Activated CD4-positive, alpha-beta T cell treated with anti-CD3 and anti-CD28 coated beads for 36 hours (primary cell): Measurements from ENCODE around the gene CAMK2A. TPM values are rescaled to one million over a fixed set of nuclear protein-coding genes. Genes with fewer than 3 reads are reported as not detected.

Experiments
- ATAC-seq: fragments of 200-7000 bp; cut with Tn5 transposase; one replicate; pipeline ENCODE4 v1.10.0; 2021; ENCODE audit warnings: mild to moderate bottlenecking, moderate library complexity
- CTCF ChIA-PET: fragments of 350-600 bp; sonication (Branson Sonifier 250); formaldehyde crosslinking; loops from one replicate; lab custom pipeline; 2021; ENCODE audit warnings: antibody characterized with exemption; lab: Charles Lee
- POLR2A ChIA-PET: fragments of 350-600 bp; sonication (Branson Sonifier 250); formaldehyde crosslinking; loops from one replicate; lab custom pipeline; 2021; ENCODE audit warnings: antibody characterized with exemption, inconsistent platforms; lab: Charles Lee
- DNase-seq: peaks from one replicate; pipeline ENCODE4 v3.0.0-alpha.2; 2020
- H3K27ac Mint-ChIP-seq: one replicate; pipeline ENCODE4 v1.8.0; 2021; ENCODE audit warnings: mixed read lengths
- H3K27me3 Mint-ChIP-seq: one replicate; pipeline ENCODE4 v1.8.0; 2021; ENCODE audit warnings: mixed read lengths
- H3K36me3 Mint-ChIP-seq: one replicate; pipeline ENCODE4 v1.8.0; 2021; ENCODE audit warnings: low read depth, mixed read lengths
- H3K4me1 Mint-ChIP-seq: one replicate; pipeline ENCODE4 v1.8.0; 2021; ENCODE audit warnings: mixed read lengths
- H3K4me3 Mint-ChIP-seq: one replicate; pipeline ENCODE4 v1.8.0; 2021; ENCODE audit warnings: mild to moderate bottlenecking, moderate library complexity, mixed read lengths
- H3K9me3 Mint-ChIP-seq: one replicate; pipeline ENCODE4 v1.8.0; 2021; ENCODE audit warnings: low read depth, mixed read lengths
- intact Hi-C, 2 experiments: fragments of 100-400 bp; cut with DNase I in 1 of 2; cut with micrococcal nuclease in 1 of 2; formaldehyde crosslinking; loops; one replicate each; pipeline versions ENCODE4 v1.14.2 to v1.15.1; 2022 to 2024; cut with DNase I, micrococcal nuclease
- total RNA-seq, 2 experiments: library from RNA; stranded (reverse); gene quantifications; one replicate each; pipeline ENCODE4 v1.2.3, GENCODE V29; 2021

CAMK2A gene
- total RNA-seq, 2 experiments from 2014 or later = not detected

DNA sequence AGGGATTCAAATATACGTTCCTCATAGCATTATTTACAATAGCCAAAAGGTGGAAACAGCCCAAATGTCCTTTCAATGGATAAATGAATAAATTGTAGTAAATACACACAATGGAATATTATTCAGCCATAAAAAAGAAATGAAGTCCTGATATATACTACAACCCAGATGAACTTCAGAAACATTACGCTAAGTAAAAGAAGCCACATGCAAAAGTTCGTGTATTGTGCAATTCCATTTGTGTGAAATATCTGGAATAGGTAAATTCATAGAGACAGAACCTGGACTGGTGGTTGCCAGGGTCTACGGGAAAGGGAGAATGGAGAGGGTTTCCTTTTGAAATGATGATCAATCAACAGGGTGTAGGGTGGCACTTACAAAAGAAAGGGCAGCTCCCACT lies 25.7 kb upstream of the CAMK2A start:
- no peak for DNase-seq
- Mint-ChIP-seq H3K9me3 (no peaks in the 10 kb centered on the region), H3K27ac (no peak overlapping the region), H3K36me3 (no peaks in the 10 kb centered on the region), H3K4me3 (no peak overlapping the region), H3K4me1 (no peaks in the 10 kb centered on the region), H3K27me3 (peaks cover 6% of the 10 kb centered on the region)
- no peak for ATAC-seq
- intact Hi-C loops = no loop called here
- ChIA-PET POLR2A (no interaction called here), CTCF (interaction anchor here (0.5 to 0.9 kb wide), 2 partner anchors 10 to 125 kb away, joined by 3 read pairs; no protein-coding TSS in a partner anchor)

DNA sequence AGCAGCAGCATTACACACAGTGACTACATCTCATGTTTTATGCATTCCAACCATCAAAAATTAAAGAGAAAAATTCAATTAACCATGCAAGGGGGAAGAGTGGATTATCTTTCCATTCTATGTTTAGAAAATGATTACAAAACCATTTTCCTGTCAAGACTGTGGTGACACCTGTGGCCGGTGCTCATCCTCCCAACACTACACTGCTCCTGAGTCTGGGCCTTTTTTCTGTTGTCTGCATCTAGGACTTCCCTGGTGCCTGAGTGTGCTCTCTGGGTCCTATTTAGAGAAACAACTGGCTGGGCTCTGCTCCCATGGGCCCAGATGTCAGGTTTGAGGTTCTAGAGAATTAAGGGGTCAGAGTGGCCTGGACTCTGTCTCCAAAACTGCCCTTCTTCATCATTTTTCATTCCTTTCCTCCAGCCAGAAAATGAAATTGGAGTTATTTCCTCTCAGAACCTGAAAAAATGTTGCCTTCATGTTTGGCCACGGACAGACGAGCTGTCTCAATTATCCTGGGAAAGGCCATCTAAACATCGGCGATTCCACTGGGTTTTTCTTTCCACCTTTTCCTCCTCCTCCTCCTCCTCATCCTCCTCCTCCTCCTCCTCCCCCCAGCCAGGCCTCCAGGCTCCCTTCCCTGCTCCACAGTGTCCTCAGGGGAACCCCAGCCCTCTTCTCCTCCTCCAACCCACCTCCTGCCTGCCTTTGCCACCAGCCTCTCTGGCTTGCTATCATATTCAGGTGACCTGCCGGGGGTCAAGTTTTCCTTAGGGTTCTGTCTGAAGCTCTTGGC lies 24.5 kb upstream of the CAMK2A start:
- H3K9me3 Mint-ChIP-seq = no peaks in the 10 kb centered on the region
- H3K27me3 Mint-ChIP-seq = peaks cover 6% of the 10 kb centered on the region
- intact Hi-C loops = no loop called here
- CTCF ChIA-PET = interaction anchor here (0.6 kb wide), 1 partner anchor 55 kb away, joined by 3 read pairs; no protein-coding TSS in a partner anchor
- ATAC-seq (no peak), DNase-seq (no peak)
- POLR2A ChIA-PET = no interaction called here
- H3K4me3 Mint-ChIP-seq = no peak overlapping the region
- no peaks in the 10 kb centered on the region for H3K4me1 Mint-ChIP-seq
- H3K27ac Mint-ChIP-seq = no peak overlapping the region
- H3K36me3 Mint-ChIP-seq = no peaks in the 10 kb centered on the region

DNA sequence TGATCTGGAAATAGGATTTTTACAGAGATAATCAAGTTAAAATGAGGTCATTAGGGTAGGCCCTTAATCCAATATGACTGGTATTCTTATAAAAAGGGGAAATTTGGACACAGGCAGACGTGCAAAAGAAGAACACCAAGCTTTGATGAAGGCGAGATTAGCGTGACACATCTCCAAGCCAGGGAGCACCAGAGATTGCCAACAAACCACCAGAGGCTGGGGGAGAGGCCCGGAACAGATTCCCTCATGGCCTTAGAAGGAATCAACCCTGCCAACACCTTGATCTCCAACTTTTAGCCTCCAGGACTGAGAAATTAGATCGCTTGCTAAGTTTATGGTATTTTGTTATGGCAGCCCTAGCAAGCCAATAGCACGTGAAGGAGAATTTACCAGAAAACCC lies 23.9 kb upstream of the CAMK2A start:
- CTCF ChIA-PET = no interaction called here
- no peak overlapping the region for H3K27ac Mint-ChIP-seq

DNA sequence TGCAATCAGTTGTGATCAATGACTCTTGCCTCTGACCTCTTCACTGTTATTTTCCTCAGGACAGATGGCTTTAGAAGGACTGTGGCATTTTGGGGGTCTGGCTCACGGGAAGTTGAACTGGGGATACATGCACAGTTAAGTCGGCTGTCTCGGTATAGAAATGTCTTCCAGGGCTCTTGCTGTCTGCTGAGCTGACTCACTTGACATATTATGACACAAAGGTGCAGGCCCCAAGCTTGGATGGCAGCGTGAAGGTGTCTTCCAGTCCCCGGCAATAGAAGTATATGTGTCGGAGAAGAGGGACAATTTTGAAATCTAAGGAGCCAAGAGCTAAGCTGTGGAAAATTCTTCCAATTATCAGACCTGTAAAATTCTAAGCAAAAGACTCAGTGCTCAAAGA lies 22.9 kb upstream of the CAMK2A start:
- peaks cover 3% of the 10 kb centered on the region for H3K27me3 Mint-ChIP-seq
- ChIA-PET CTCF (interaction anchor here (0.5 kb wide), 1 partner anchor 11 kb away, joined by 3 read pairs; no protein-coding TSS in a partner anchor), POLR2A (no interaction called here)
- no peaks in the 10 kb centered on the region for H3K9me3 Mint-ChIP-seq
- DNase-seq (no peak), ATAC-seq (no peak)
- H3K4me3 Mint-ChIP-seq = no peak overlapping the region
- H3K4me1 Mint-ChIP-seq = no peaks in the 10 kb centered on the region
- no peak overlapping the region for H3K27ac Mint-ChIP-seq
- no peaks in the 10 kb centered on the region for H3K36me3 Mint-ChIP-seq
- intact Hi-C loops = no loop called here

More for the DNA sequence above, 23.9 kb upstream of the CAMK2A start:
- Mint-ChIP-seq H3K27me3 (peaks cover 5% of the 10 kb centered on the region), H3K9me3 (no peaks in the 10 kb centered on the region), H3K4me3 (no peak overlapping the region), H3K36me3 (no peaks in the 10 kb centered on the region), H3K4me1 (no peaks in the 10 kb centered on the region)
- ATAC-seq (no peak), DNase-seq (no peak)
- intact Hi-C loops = no loop called here
- POLR2A ChIA-PET = no interaction called here

DNA sequence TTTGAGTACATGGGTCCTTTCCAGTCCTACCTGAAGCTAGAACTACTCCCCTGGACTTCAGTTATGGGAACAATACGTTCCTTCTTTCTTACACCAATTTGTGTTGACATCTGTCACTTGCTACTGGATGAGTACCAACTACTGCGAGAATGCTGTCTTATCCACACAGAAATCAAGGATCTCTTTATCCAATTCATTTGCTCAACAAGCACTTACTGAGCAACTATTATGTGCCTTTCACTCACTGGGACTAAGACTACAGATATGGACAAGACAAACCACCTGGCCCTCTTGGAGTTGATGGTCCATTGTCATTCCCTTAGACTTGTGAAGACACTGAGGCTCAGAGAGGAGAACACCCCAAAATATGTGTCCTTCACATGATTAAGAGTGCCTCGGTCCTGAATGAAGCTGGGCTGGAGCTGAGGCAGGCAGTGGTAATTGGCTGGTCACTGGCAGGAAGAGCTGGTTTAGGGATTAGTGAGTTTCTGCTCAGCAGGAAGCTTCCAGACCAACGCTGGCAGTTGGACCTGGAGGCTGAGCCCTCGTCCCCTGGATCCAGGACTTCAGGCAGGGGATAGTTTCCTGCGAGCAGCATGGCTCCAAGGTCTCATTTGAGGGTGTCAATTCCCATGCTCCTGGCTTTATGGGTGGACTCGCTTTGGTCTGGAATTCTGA lies 21.6 kb upstream of the CAMK2A start:
- Mint-ChIP-seq H3K9me3 (no peaks in the 10 kb centered on the region), H3K27ac (no peak overlapping the region), H3K36me3 (no peaks in the 10 kb centered on the region), H3K4me1 (no peaks in the 10 kb centered on the region), H3K4me3 (no peak overlapping the region), H3K27me3 (peaks cover 3% of the 10 kb centered on the region)
- ChIA-PET POLR2A (no interaction called here), CTCF (interaction anchor here (0.8 to 1.7 kb wide), 2 partner anchors 36 to 1224 kb away, joined by 3 read pairs; no protein-coding TSS in a partner anchor)
- intact Hi-C loops = no loop called here
- DNase-seq (no peak), ATAC-seq (no peak)

DNA sequence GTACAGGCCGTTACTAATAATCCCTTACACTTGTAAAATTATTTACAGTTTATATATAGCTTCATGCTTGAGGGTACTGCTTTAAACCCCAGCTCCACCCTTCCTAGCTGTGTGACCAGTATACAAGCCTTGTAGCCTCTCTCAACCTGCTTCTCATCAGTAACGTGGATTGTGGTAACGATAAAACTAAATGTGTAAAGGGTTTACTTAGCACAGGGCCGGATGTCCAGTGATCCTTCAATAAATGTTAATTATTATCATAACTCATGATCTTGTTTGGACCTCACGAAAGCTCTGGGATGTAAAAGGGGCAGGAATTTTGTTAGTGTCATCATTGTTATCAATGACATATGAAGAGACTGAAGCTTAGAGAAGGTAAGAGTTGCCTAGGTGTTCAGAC lies 20.7 kb upstream of the CAMK2A start:
- Mint-ChIP-seq H3K4me1 (no peaks in the 10 kb centered on the region), H3K36me3 (no peaks in the 10 kb centered on the region), H3K9me3 (no peaks in the 10 kb centered on the region), H3K4me3 (no peak overlapping the region), H3K27ac (no peak overlapping the region), H3K27me3 (peaks cover 3% of the 10 kb centered on the region)
- intact Hi-C loops = no loop called here
- ATAC-seq (no peak), DNase-seq (no peak)
- CTCF ChIA-PET = interaction anchor here (0.6 to 1.7 kb wide), 2 partner anchors 35 to 458 kb away, joined by 3 to 4 read pairs; no protein-coding TSS in a partner anchor
- POLR2A ChIA-PET = no interaction called here

DNA sequence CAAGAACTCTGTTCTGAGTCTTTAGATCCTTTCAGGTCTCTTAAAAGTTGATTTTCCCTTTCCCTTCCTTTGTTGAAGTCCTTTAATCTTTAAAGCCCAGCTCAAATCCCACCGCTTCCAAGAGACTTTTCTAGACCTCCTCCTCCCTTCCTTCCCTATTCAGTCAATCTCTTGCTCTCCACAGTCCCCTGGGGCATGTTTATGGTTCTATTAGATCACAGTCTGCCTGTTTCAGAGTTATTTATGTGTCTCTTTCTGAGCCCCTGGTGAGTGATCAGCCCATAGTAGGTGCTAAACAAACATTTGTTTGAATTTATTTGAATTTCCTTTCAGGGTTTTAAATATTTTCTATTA lies 20.3 kb upstream of the CAMK2A start:
- H3K9me3 Mint-ChIP-seq = no peaks in the 10 kb centered on the region
- ATAC-seq (no peak), DNase-seq (no peak)
- CTCF ChIA-PET = interaction anchor here (0.6 to 1.7 kb wide), 2 partner anchors 34 to 458 kb away, joined by 3 to 4 read pairs; no protein-coding TSS in a partner anchor
- intact Hi-C loops = no loop called here
- no peak overlapping the region for H3K27ac Mint-ChIP-seq
- H3K4me3 Mint-ChIP-seq = no peak overlapping the region
- POLR2A ChIA-PET = no interaction called here
- H3K27me3 Mint-ChIP-seq = peaks cover 3% of the 10 kb centered on the region
- H3K36me3 Mint-ChIP-seq = no peaks in the 10 kb centered on the region
- H3K4me1 Mint-ChIP-seq = no peaks in the 10 kb centered on the region

DNA sequence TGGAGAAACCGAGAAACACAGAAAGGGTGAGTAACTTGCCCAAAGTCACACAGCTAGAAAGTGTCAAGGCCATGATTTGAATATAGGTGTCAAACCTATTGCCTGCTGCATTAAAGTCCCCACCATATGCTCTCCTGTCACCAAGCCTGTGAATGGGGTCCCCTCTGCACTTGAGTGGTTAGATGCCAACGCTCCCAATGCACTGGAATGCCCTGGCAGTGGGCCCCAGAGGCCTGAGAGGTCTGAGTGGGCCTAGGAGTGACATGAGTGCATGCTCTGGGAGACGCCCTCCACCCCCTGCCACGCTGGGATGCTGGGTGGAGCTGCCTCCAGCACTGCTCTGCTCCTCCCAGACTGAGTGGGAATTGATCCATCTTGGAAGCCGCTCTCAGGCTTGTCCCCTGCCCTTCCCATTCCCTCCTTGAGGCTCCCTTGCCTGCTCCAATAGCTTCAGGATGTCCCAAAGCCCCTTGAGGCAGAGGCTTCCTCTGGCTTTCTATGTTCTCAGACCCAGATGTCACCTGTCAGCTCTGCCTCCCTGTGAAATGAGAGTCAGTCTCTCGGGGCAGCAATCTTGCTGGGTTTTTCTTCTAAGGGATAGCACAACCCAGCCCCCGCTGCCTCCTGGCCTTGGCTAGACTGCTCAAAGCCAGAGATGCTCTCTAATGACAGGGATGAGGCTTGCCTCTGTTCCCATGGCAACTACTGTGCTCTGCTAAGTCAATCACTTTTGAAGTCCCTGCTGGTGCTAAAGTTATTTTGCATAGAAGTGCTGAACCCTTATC lies 19.7 kb upstream of the CAMK2A start:
- Mint-ChIP-seq H3K4me1 (no peaks in the 10 kb centered on the region), H3K4me3 (no peak overlapping the region), H3K27ac (no peak overlapping the region), H3K9me3 (no peaks in the 10 kb centered on the region), H3K36me3 (no peaks in the 10 kb centered on the region), H3K27me3 (peaks cover 3% of the 10 kb centered on the region)
- no peak for ATAC-seq
- DNase-seq = no peak
- ChIA-PET CTCF (interaction anchor here (1.7 kb wide), 1 partner anchor 34 kb away, joined by 3 read pairs; no protein-coding TSS in a partner anchor), POLR2A (no interaction called here)
- intact Hi-C loops = no loop called here

DNA sequence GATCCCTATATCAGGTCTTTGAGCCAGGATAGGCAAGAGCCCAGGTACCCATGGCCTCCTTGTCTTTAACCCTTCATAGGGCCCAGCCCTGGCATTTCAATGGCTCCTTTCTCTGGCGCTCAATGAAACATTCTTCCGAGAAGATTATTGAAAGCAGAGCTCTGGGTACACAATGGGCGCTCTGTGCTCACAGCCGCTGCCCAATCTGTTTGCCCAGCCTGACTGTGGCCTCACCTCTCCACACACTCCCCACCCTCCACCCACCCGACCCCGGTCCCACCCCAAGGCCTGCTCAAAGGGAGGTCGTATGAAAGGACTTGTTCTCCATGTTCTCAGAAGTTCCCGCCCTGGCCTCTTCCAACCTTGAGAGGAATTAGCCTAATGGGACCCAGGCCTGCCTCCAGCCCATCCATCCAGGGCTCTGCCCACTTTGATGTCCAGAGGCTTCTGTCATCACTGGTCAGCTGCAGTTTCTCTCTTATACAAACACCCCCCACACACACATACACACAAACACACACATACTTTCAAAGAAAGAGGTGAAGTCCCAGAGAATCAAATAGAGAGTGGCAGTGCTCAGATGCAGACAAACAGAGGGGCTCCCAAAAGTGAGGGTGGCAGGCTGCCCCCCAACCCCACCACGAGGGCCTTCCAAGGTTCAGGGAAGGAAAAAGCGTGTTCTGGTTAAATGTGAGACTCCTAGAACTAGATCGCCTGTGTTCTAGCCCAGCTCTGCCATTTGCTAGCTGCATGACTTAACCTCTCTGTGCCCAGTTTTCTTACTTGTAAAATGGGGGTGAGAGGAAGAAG lies 18.2 kb upstream of the CAMK2A start:
- no peak overlapping the region for H3K27ac Mint-ChIP-seq
- H3K36me3 Mint-ChIP-seq = no peaks in the 10 kb centered on the region
- H3K27me3 Mint-ChIP-seq = peaks cover 6% of the 10 kb centered on the region
- no peaks in the 10 kb centered on the region for H3K4me1 Mint-ChIP-seq
- no peaks in the 10 kb centered on the region for H3K9me3 Mint-ChIP-seq
- ChIA-PET CTCF (interaction anchor here (0.6 to 0.9 kb wide), 2 partner anchors 13 to 469 kb away, joined by 3 read pairs; no protein-coding TSS in a partner anchor), POLR2A (no interaction called here)
- no peak overlapping the region for H3K4me3 Mint-ChIP-seq
- no peak for DNase-seq
- intact Hi-C loops = no loop called here
- ATAC-seq = no peak

DNA sequence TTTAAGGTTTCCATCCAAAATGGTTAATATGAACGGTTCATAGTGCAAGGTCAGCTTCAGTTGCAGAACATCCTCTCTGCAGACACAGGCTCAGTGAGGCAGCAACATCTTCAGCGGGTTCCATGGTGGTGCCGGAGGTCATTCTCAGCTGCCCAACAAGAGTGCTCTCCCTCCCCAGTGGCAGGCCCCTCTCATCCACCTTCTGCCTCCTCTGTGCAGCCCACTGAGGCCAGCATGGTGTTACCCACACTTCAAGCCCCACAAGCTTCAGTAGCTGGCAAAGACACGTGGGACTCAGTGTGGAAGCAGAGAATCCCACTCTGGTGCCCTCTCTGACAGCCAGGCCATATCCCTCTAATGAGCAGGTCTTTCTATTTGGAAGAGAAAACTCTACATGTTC lies 17.2 kb upstream of the CAMK2A start:
- intact Hi-C loops = no loop called here
- CTCF ChIA-PET = interaction anchor here (0.6 kb wide), 1 partner anchor 254 kb away, joined by 3 read pairs; no protein-coding TSS in a partner anchor
- H3K4me3 Mint-ChIP-seq = no peak overlapping the region
- peaks cover under 1% of the 10 kb centered on the region for H3K4me1 Mint-ChIP-seq
- H3K36me3 Mint-ChIP-seq = no peaks in the 10 kb centered on the region
- peaks cover 4% of the 10 kb centered on the region for H3K27me3 Mint-ChIP-seq
- POLR2A ChIA-PET = no interaction called here
- H3K9me3 Mint-ChIP-seq = no peaks in the 10 kb centered on the region
- DNase-seq (no peak), ATAC-seq (no peak)
- H3K27ac Mint-ChIP-seq = no peak overlapping the region
